ENCODE measurements around the gene FAM111A.
A peak's percentile ranks its signal among the peaks of the same experiment; 100 is the strongest.

Gene FAM111A

DNA sequence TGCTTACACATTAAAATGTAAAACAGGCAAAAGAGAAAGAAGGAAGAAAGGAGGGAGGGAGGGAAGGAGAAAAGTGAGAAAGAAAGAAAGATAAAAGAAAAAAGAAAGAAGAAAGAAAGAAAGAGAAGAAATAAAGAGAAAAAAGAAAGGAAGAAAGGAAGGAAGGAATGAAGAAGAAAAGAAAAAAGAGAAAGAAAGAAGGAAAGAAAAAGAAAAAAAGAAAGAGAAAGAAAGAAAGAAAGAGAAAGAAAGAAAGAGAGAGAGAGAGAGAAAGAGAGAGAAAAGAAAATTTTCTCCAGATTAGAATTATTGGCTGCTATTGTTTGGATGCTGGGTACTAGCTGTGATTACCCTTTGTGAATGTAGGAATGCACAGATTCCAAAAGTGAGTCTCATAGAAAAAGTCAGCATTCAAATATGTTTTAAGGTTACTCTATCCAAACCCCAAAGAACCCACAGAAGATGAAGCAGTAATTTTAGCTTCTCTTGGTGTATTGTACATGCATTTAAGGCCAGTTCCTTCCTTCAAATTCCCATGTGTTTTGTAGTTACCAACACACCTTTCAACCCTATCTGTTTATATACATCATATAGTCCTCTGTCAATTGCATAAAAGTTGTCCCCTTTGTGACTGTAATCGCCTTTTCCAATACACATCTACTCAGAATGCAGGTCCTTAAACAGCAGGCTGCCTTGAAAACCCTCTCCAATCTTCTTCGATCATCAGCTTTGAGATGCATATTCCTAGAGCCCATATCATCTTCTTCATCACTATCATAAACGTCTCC is 789 bp upstream of the FAM111A start:
- no peak for TF ChIP-seq EZH2phosphoT487 (IDR thresholded peaks at IDR 0.05; ENCODE audit: borderline replicate concordance)
- TF ChIP-seq, protein P1, sequence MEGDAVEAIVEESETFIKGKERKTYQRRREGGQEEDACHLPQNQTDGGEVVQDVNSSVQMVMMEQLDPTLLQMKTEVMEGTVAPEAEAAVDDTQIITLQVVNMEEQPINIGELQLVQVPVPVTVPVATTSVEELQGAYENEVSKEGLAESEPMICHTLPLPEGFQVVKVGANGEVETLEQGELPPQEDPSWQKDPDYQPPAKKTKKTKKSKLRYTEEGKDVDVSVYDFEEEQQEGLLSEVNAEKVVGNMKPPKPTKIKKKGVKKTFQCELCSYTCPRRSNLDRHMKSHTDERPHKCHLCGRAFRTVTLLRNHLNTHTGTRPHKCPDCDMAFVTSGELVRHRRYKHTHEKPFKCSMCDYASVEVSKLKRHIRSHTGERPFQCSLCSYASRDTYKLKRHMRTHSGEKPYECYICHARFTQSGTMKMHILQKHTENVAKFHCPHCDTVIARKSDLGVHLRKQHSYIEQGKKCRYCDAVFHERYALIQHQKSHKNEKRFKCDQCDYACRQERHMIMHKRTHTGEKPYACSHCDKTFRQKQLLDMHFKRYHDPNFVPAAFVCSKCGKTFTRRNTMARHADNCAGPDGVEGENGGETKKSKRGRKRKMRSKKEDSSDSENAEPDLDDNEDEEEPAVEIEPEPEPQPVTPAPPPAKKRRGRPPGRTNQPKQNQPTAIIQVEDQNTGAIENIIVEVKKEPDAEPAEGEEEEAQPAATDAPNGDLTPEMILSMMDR (conservative IDR thresholded peaks at IDR 0.05; ENCODE audit: low read length): no peak
- H3K4me3 ChIP-seq (ENCODE audit: low read length, poor library complexity, severe bottlenecking): peak overlapping the region; percentile 87
- H2AFZ ChIP-seq (ENCODE audit: low read length): peak overlapping the region; percentile 83
- peaks cover 8% of the 10 kb centered on the region for H4K20me1 ChIP-seq (ENCODE audit: insufficient read depth, low read length, poor library complexity, severe bottlenecking)
- H3K9me3 ChIP-seq (ENCODE audit: insufficient read depth, low read depth, low read length): no peaks in the 10 kb centered on the region
- H3K36me3 ChIP-seq (ENCODE audit: insufficient read depth, low read length): no peaks in the 10 kb centered on the region
- H3K27me3 ChIP-seq (ENCODE audit: insufficient read depth, low read length, poor library complexity, severe bottlenecking): no peaks in the 10 kb centered on the region
- H3K79me2 ChIP-seq (ENCODE audit: insufficient read depth, low read length): peaks cover 44% of the 10 kb centered on the region
- H3K4me2 ChIP-seq (ENCODE audit: low read depth, low read length, poor library complexity, severe bottlenecking): peak overlapping the region; percentile 86
- H3K9me2 ChIP-seq (replicated peaks; ENCODE audit: low read depth, low read length): no peaks in the 10 kb centered on the region
- H3F3A ChIP-seq (ENCODE audit: low read depth): no peaks in the 10 kb centered on the region; the same call in 1 of the 2 replicates
- peaks cover 30% of the 10 kb centered on the region for H3K4me1 ChIP-seq (ENCODE audit: insufficient read depth, low read length, poor library complexity, severe bottlenecking)
- peak overlapping the region; percentile 90 for H3K9ac ChIP-seq (ENCODE audit: low read depth, low read length, poor library complexity, severe bottlenecking)

DNA sequence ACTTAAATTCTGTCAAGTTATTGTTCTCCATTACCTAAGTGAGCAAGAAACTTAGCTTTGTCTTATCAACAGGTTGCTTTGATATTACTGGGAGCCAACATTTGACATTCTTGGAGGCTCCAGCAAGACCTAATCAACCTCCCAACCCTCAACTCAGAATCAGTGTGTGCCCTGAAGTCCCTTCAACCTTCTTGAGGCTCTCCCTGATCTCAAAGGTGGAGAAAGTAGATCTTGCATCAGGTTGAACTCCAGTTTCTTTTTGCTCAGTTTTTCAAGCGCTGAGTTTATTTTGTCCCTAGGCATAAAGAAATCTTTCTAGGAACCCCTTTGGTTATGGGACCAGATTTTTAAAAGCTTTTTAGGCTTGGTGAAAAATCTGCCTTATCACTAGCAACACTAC is 1.4 kb downstream of the FAM111A start:
- Histone ChIP-seq H3K4me3 (ENCODE audit: low read length, poor library complexity, severe bottlenecking) (peak overlapping the region; percentile 87), H3K79me2 (ENCODE audit: insufficient read depth, low read length) (peaks cover 66% of the 10 kb centered on the region), H3K27me3 (ENCODE audit: insufficient read depth, low read length, poor library complexity, severe bottlenecking) (no peaks in the 10 kb centered on the region), H3K9ac (ENCODE audit: low read depth, low read length, poor library complexity, severe bottlenecking) (peak overlapping the region; percentile 90), H3K9me3 (ENCODE audit: insufficient read depth, low read depth, low read length) (no peaks in the 10 kb centered on the region), H3K4me1 (ENCODE audit: insufficient read depth, low read length, poor library complexity, severe bottlenecking) (peaks cover 52% of the 10 kb centered on the region), H2AFZ (ENCODE audit: low read length) (no peak overlapping the region), H3K9me2 (replicated peaks; ENCODE audit: low read depth, low read length) (no peaks in the 10 kb centered on the region), H3K36me3 (ENCODE audit: insufficient read depth, low read length) (peaks cover 7% of the 10 kb centered on the region; the same call in 1 of the 2 replicates), H3F3A (ENCODE audit: low read depth) (no peaks in the 10 kb centered on the region; the same call in 1 of the 2 replicates), H3K4me2 (ENCODE audit: low read depth, low read length, poor library complexity, severe bottlenecking) (peak overlapping the region; percentile 86), H4K20me1 (ENCODE audit: insufficient read depth, low read length, poor library complexity, severe bottlenecking) (peaks cover 15% of the 10 kb centered on the region)
- TF ChIP-seq, protein P1 (conservative IDR thresholded peaks at IDR 0.05; ENCODE audit: low read length): no peak
- TF ChIP-seq EZH2phosphoT487 (IDR thresholded peaks at IDR 0.05; ENCODE audit: borderline replicate concordance): no peak

DNA sequence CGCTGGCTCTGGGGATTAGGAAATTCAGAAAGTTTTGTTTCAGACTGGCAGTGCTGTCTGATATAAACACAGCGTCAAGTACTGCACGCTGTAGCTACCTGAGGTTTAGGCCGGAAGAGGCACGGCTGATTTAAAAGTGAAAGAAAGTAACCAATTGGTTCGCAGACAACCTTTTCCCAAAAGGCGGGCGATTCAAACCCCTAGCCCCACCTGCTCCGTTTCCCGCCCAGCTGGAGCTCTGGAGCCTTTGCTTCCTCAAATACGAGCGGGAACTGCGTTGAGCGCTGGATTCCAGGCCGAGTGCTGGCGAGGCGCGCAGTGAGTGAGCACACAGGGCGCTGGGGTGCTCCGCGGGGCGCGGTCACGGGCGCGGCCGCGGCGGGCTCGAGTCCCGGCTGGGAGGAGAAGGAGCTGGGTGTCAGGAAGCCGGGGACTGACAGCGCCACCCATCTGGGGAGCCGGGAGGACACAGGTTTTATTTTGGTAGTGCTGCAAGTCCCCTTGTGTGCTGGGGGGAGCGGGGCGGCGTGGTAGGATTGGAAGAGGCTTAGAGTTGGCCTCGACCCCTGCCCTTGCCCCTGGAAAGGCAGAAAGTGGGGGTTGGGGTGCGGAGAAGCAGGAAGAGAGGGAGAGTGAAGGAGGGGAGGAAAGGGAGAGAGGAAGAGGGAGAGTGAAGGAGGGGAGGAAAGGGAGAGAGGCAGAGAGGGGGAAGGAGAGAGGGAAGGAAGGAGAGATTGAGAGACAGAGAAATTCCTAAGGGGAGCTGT is 2.1 kb downstream of the FAM111A start:
- Histone ChIP-seq H3F3A (ENCODE audit: low read depth) (no peaks in the 10 kb centered on the region; the same call in 1 of the 2 replicates), H3K4me1 (ENCODE audit: insufficient read depth, low read length, poor library complexity, severe bottlenecking) (peaks cover 56% of the 10 kb centered on the region), H3K27me3 (ENCODE audit: insufficient read depth, low read length, poor library complexity, severe bottlenecking) (no peaks in the 10 kb centered on the region), H3K9ac (ENCODE audit: low read depth, low read length, poor library complexity, severe bottlenecking) (peak overlapping the region; percentile 90), H3K9me2 (replicated peaks; ENCODE audit: low read depth, low read length) (no peaks in the 10 kb centered on the region), H3K36me3 (ENCODE audit: insufficient read depth, low read length) (peaks cover 10% of the 10 kb centered on the region; the same call in 1 of the 2 replicates), H3K9me3 (ENCODE audit: insufficient read depth, low read depth, low read length) (no peaks in the 10 kb centered on the region), H4K20me1 (ENCODE audit: insufficient read depth, low read length, poor library complexity, severe bottlenecking) (peaks cover 15% of the 10 kb centered on the region), H3K79me2 (ENCODE audit: insufficient read depth, low read length) (peaks cover 72% of the 10 kb centered on the region), H2AFZ (ENCODE audit: low read length) (peak overlapping the region; percentile 68), H3K4me3 (ENCODE audit: low read length, poor library complexity, severe bottlenecking) (peak overlapping the region; percentile 87), H3K4me2 (ENCODE audit: low read depth, low read length, poor library complexity, severe bottlenecking) (peak overlapping the region; percentile 86)
- TF ChIP-seq, protein P1 (conservative IDR thresholded peaks at IDR 0.05; ENCODE audit: low read length): peak; percentile 65
- no peak for TF ChIP-seq EZH2phosphoT487 (IDR thresholded peaks at IDR 0.05; ENCODE audit: borderline replicate concordance)
